ENCODE measurements around the gene LRP11. TPM values are rescaled to one million over a fixed set of nuclear protein-coding genes. Genes with fewer than 3 reads are reported as not detected.

The LRP11 gene
- total and polyA plus RNA-seq, 2 donors (not counting 1 experiment from before 2014, with no cell fraction given): 58.4 to 89.5 TPM

- no peaks in the 10 kb centered on the region for H3K27me3 ChIP-seq (ENCODE audit: control insufficient read depth, insufficient read depth, low read length)
- H4K20me1 ChIP-seq (ENCODE audit: control insufficient read depth, extremely low read depth, insufficient read depth, low read length): no peaks in the 10 kb centered on the region
- no peaks in the 10 kb centered on the region for H3K36me3 ChIP-seq (ENCODE audit: control insufficient read depth, insufficient read depth, low read length)
- H3K9me3 ChIP-seq (ENCODE audit: control insufficient read depth, insufficient read depth, low read depth, low read length): no peaks in the 10 kb centered on the region
- H3K27ac ChIP-seq (ENCODE audit: insufficient read depth, low read length): no peak overlapping the region
- H3K4me1 ChIP-seq (ENCODE audit: control insufficient read depth, extremely low read depth, insufficient read depth, low read length): no peaks in the 10 kb centered on the region
- no peak overlapping the region for H2AFZ ChIP-seq (ENCODE audit: low read length)
- H3K79me2 ChIP-seq (ENCODE audit: control insufficient read depth, insufficient read depth, low read length): no peaks in the 10 kb centered on the region
- TF ChIP-seq EZH2 (IDR thresholded peaks at IDR 0.05; ENCODE audit: low read length, missing control alignments) (no peak), CTCF (conservative IDR thresholded peaks at IDR 0.05 in 1 of 2, IDR thresholded peaks at IDR 0.05 in 1 of 2; ENCODE audit: low read depth in 1 of 2, low read length in 2 of 2) (no peak)
- no peak overlapping the region for H3K4me3 ChIP-seq (replicated peaks in 1 of 4; ENCODE audit: control extremely low read depth in 1 of 4, insufficient read depth in 1 of 4, low read depth in 3 of 4, low read length in 4 of 4)
- no peak overlapping the region for H3K9ac ChIP-seq (ENCODE audit: insufficient read depth, low read length)
- no peak overlapping the region for H3K4me2 ChIP-seq (ENCODE audit: extremely low read depth, insufficient read depth, low read length)
- no peak for DNase-seq (ENCODE audit: low read depth in 2 of 2)
Measured at GRCh38 chr6:149906405-149906804, 42.2 kb upstream of the LRP11 start.

DNA sequence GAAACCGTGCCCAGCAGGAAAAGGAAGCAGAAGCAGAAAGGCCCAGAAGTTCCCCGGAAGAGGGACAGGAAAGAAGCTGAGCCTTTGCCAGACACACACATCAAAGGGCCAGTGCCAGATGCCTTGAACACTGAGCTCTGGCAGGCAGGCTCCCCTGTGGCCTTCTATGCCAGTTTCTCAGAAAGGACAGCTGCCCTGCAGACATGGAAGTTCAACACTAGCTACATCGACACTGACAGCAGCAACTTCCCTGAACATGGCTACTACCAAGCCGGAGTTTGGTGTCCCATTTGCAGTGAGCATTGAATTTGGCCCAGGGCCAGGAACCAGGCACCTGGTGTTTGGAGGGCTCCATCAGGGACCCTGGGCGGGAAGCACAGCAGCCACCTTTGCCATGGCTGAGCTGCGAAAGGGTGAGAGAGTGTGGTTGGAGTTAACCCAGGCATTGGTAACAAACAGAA is 41.8 kb upstream of the LRP11 start:
- no peak overlapping the region for H2AFZ ChIP-seq (ENCODE audit: low read length)
- no peak overlapping the region for H3K27ac ChIP-seq (ENCODE audit: insufficient read depth, low read length)
- DNase-seq (ENCODE audit: low read depth in 2 of 2): no peak
- no peaks in the 10 kb centered on the region for H3K79me2 ChIP-seq (ENCODE audit: control insufficient read depth, insufficient read depth, low read length)
- TF ChIP-seq CTCF (conservative IDR thresholded peaks at IDR 0.05 in 1 of 2, IDR thresholded peaks at IDR 0.05 in 1 of 2; ENCODE audit: low read depth in 1 of 2, low read length in 2 of 2) (no peak), EZH2 (IDR thresholded peaks at IDR 0.05; ENCODE audit: low read length, missing control alignments) (no peak)
- H3K9ac ChIP-seq (ENCODE audit: insufficient read depth, low read length): no peak overlapping the region
- H3K9me3 ChIP-seq (ENCODE audit: control insufficient read depth, insufficient read depth, low read depth, low read length): no peaks in the 10 kb centered on the region
- H3K27me3 ChIP-seq (ENCODE audit: control insufficient read depth, insufficient read depth, low read length): no peaks in the 10 kb centered on the region
- H3K4me1 ChIP-seq (ENCODE audit: control insufficient read depth, extremely low read depth, insufficient read depth, low read length): no peaks in the 10 kb centered on the region
- no peaks in the 10 kb centered on the region for H3K36me3 ChIP-seq (ENCODE audit: control insufficient read depth, insufficient read depth, low read length)
- H3K4me3 ChIP-seq (replicated peaks in 1 of 4; ENCODE audit: control extremely low read depth in 1 of 4, insufficient read depth in 1 of 4, low read depth in 3 of 4, low read length in 4 of 4): no peak overlapping the region
- H4K20me1 ChIP-seq (ENCODE audit: control insufficient read depth, extremely low read depth, insufficient read depth, low read length): no peaks in the 10 kb centered on the region
- H3K4me2 ChIP-seq (ENCODE audit: extremely low read depth, insufficient read depth, low read length): no peak overlapping the region

- Histone ChIP-seq H4K20me1 (ENCODE audit: control insufficient read depth, extremely low read depth, insufficient read depth, low read length) (no peaks in the 10 kb centered on the region), H3K27ac (ENCODE audit: insufficient read depth, low read length) (no peak overlapping the region), H3K4me3 (replicated peaks in 1 of 4; ENCODE audit: control extremely low read depth in 1 of 4, insufficient read depth in 1 of 4, low read depth in 3 of 4, low read length in 4 of 4) (no peak overlapping the region), H3K36me3 (ENCODE audit: control insufficient read depth, insufficient read depth, low read length) (no peaks in the 10 kb centered on the region), H3K9ac (ENCODE audit: insufficient read depth, low read length) (no peak overlapping the region), H3K4me1 (ENCODE audit: control insufficient read depth, extremely low read depth, insufficient read depth, low read length) (no peaks in the 10 kb centered on the region), H3K79me2 (ENCODE audit: control insufficient read depth, insufficient read depth, low read length) (no peaks in the 10 kb centered on the region), H3K27me3 (ENCODE audit: control insufficient read depth, insufficient read depth, low read length) (no peaks in the 10 kb centered on the region), H2AFZ (ENCODE audit: low read length) (no peak overlapping the region), H3K9me3 (ENCODE audit: control insufficient read depth, insufficient read depth, low read depth, low read length) (no peaks in the 10 kb centered on the region), H3K4me2 (ENCODE audit: extremely low read depth, insufficient read depth, low read length) (no peak overlapping the region)
- no peak for TF ChIP-seq CTCF (conservative IDR thresholded peaks at IDR 0.05 in 1 of 2, IDR thresholded peaks at IDR 0.05 in 1 of 2; ENCODE audit: low read depth in 1 of 2, low read length in 2 of 2)
- no peak for TF ChIP-seq EZH2 (IDR thresholded peaks at IDR 0.05; ENCODE audit: low read length, missing control alignments)
- no peak for DNase-seq (ENCODE audit: low read depth in 2 of 2)
Measured at GRCh38 chr6:149905371-149905910, 41.3 kb upstream of the LRP11 start.

Data from fibroblast of lung (primary cell).